Stimulated activated CD4-positive, alpha-beta T cell treated with anti-CD3 and anti-CD28 coated beads, Interleukin-1b, Interleukin-23, amount 100 ng/mL, for 48 hours (primary cell): ENCODE results near the gene SPANXN5.
"Not testable (repeated sequence)": the region's sequence is repeated elsewhere in the genome, so short reads cannot be mapped to it uniquely, and the experiment has no call there.

Source experiments
- DNase-seq: peaks from one replicate; pipeline ENCODE4 v3.0.0-alpha.2; 2020

SPANXN5 gene

GRCh38 chrX:52797327-52797726, at the start of gene SPANXN5:
Gene SPANXN5 (minus strand): TSS chrX:52797427. CDS start chrX:52797348, 79 bp downstream.
- not testable (repeated sequence) for DNase-seq

GRCh38 chrX:52843619-52844018, 46.4 kb upstream of the SPANXN5 start:
- not testable (repeated sequence) for DNase-seq

- no peak for DNase-seq
Observed at GRCh38 chrX:52839137-52839536, 41.9 kb upstream of the SPANXN5 start.

- no peak for DNase-seq
Observed at GRCh38 chrX:52830551-52830950, 33.3 kb upstream of the SPANXN5 start.

GRCh38 chrX:52824608-52825007, 27.4 kb upstream of the SPANXN5 start:
- no peak for DNase-seq

- DNase-seq, result no peak
Observed at GRCh38 chrX:52821079-52821760, 24.0 kb upstream of the SPANXN5 start.

GRCh38 chrX:52819788-52820187, 22.6 kb upstream of the SPANXN5 start:
- no peak for DNase-seq

- no peak for DNase-seq
Observed at GRCh38 chrX:52811065-52811625, 13.9 kb upstream of the SPANXN5 start, which contains the start of gene XAGE5. Gene XAGE5 (plus strand): TSS chrX:52811287. CDS start chrX:52812567, 1,280 bp downstream.

GRCh38 chrX:52804876-52805275, 7.6 kb upstream of the SPANXN5 start:
- DNase-seq, result not testable (repeated sequence)

GRCh38 chrX:52773504-52773903, 23.7 kb downstream of the SPANXN5 start:
- not testable (repeated sequence) for DNase-seq

- DNase-seq, result not testable (repeated sequence)
Observed at GRCh38 chrX:52765983-52766382, 31.2 kb downstream of the SPANXN5 start.

- not testable (repeated sequence) for DNase-seq
Observed at GRCh38 chrX:52750952-52751351, 46.3 kb downstream of the SPANXN5 start, which contains the start of gene SSX2B. Gene SSX2B (plus strand): TSS chrX:52751252. CDS start chrX:52752681, 1,429 bp downstream.
